Effector memory CD4-positive, alpha-beta T cell (primary cell): ENCODE data around the gene P2RX3.

Source experiments
- DNase-seq, 3 donors: peaks; one replicate each; pipeline ENCODE4 v3.0.0-alpha.2; 2020
- H3K27ac ChIP-seq: 2 replicates; pipeline ENCODE4 v1.7.0; 2013; ENCODE audit warnings: mild to moderate bottlenecking, low read length, moderate library complexity; ENCODE audit not compliant: insufficient read depth, poor library complexity, severe bottlenecking
- H3K27me3 ChIP-seq: replicated peaks from 2 replicates; pipeline ENCODE4 v1.7.0; 2013; ENCODE audit warnings: mild to moderate bottlenecking, low read length; ENCODE audit not compliant: insufficient read depth, control insufficient read depth, poor library complexity, severe bottlenecking
- H3K36me3 ChIP-seq: 2 replicates; pipeline ENCODE4 v1.7.0; 2013; ENCODE audit warnings: mild to moderate bottlenecking, low read length, moderate library complexity; ENCODE audit not compliant: control insufficient read depth, insufficient read depth
- H3K4me1 ChIP-seq: 2 replicates; pipeline ENCODE4 v1.7.0; 2013; ENCODE audit warnings: low read length, mild to moderate bottlenecking; ENCODE audit not compliant: control insufficient read depth, insufficient read depth, poor library complexity, severe bottlenecking
- H3K4me3 ChIP-seq: 2 replicates; pipeline ENCODE4 v1.7.0; 2013; ENCODE audit warnings: low read length, low read depth, mild to moderate bottlenecking; ENCODE audit not compliant: insufficient read depth, poor library complexity, severe bottlenecking
- H3K9me3 ChIP-seq: 2 replicates; pipeline ENCODE4 v1.7.0; 2013; ENCODE audit warnings: mild to moderate bottlenecking, low read length, moderate library complexity; ENCODE audit not compliant: control insufficient read depth

Gene P2RX3

GRCh38 chr11:57348636-57349313, 10.6 kb downstream of the P2RX3 start:
- Histone ChIP-seq H3K27me3 (no peaks in the 10 kb centered on the region), H3K9me3 (no peaks in the 10 kb centered on the region), H3K4me3 (no peak overlapping the region), H3K4me1 (peaks cover 7% of the 10 kb centered on the region), H3K36me3 (no peaks in the 10 kb centered on the region), H3K27ac (no peak overlapping the region)
- no peak for DNase-seq

- H3K27ac ChIP-seq, result no peak overlapping the region
- H3K4me1 ChIP-seq, result peaks cover 7% of the 10 kb centered on the region
- no peaks in the 10 kb centered on the region for H3K27me3 ChIP-seq
- DNase-seq, result peak; percentile 27 to 44 (median 39)
- no peaks in the 10 kb centered on the region for H3K9me3 ChIP-seq
- H3K4me3 ChIP-seq, result no peak overlapping the region
- no peaks in the 10 kb centered on the region for H3K36me3 ChIP-seq
These were observed 11.5 kb downstream of the P2RX3 start for GRCh38 chr11:57349491-57350274.

- H3K9me3 ChIP-seq, result no peaks in the 10 kb centered on the region
- H3K36me3 ChIP-seq, result no peaks in the 10 kb centered on the region
- H3K27ac ChIP-seq, result no peak overlapping the region
- no peak overlapping the region for H3K4me3 ChIP-seq
- no peaks in the 10 kb centered on the region for H3K27me3 ChIP-seq
- H3K4me1 ChIP-seq, result peaks cover 3% of the 10 kb centered on the region
- no peak for DNase-seq
These were observed 14.9 kb downstream of the P2RX3 start for GRCh38 chr11:57353036-57353435.

GRCh38 chr11:57353446-57353845, 15.3 kb downstream of the P2RX3 start:
- peaks cover 3% of the 10 kb centered on the region for H3K4me1 ChIP-seq
- H3K4me3 ChIP-seq, result no peak overlapping the region
- no peak overlapping the region for H3K27ac ChIP-seq
- no peaks in the 10 kb centered on the region for H3K36me3 ChIP-seq
- no peaks in the 10 kb centered on the region for H3K9me3 ChIP-seq
- no peaks in the 10 kb centered on the region for H3K27me3 ChIP-seq
- DNase-seq, result no peak

- no peak overlapping the region for H3K4me3 ChIP-seq
These were observed 15.7 kb downstream of the P2RX3 start for GRCh38 chr11:57353852-57354251.

GRCh38 chr11:57354699-57355098, 16.5 kb downstream of the P2RX3 start:
- H3K4me3 ChIP-seq, result no peak overlapping the region
- H3K9me3 ChIP-seq, result no peaks in the 10 kb centered on the region
- no peaks in the 10 kb centered on the region for H3K36me3 ChIP-seq
- no peak for DNase-seq
- peaks cover 3% of the 10 kb centered on the region for H3K4me1 ChIP-seq
- H3K27me3 ChIP-seq, result no peaks in the 10 kb centered on the region
- no peak overlapping the region for H3K27ac ChIP-seq

More at GRCh38 chr11:57353852-57354251, 15.7 kb downstream of the P2RX3 start:
- Histone ChIP-seq H3K27me3 (no peaks in the 10 kb centered on the region), H3K9me3 (no peaks in the 10 kb centered on the region), H3K36me3 (no peaks in the 10 kb centered on the region), H3K4me1 (peaks cover 3% of the 10 kb centered on the region), H3K27ac (no peak overlapping the region)
- no peak for DNase-seq

GRCh38 chr11:57356268-57356667, 18.1 kb downstream of the P2RX3 start:
- no peaks in the 10 kb centered on the region for H3K27me3 ChIP-seq
- H3K4me3 ChIP-seq, result no peak overlapping the region
- no peak overlapping the region for H3K27ac ChIP-seq
- H3K36me3 ChIP-seq, result no peaks in the 10 kb centered on the region
- H3K9me3 ChIP-seq, result no peaks in the 10 kb centered on the region
- no peaks in the 10 kb centered on the region for H3K4me1 ChIP-seq
- no peak for DNase-seq

- no peak for DNase-seq
- Histone ChIP-seq H3K4me1 (no peaks in the 10 kb centered on the region), H3K9me3 (no peaks in the 10 kb centered on the region), H3K4me3 (no peak overlapping the region), H3K27me3 (no peaks in the 10 kb centered on the region), H3K36me3 (no peaks in the 10 kb centered on the region), H3K27ac (no peak overlapping the region)
These were observed 19.2 kb downstream of the P2RX3 start for GRCh38 chr11:57357310-57357709.

GRCh38 chr11:57357856-57358255, 19.7 kb downstream of the P2RX3 start:
- Histone ChIP-seq H3K36me3 (no peaks in the 10 kb centered on the region), H3K27me3 (no peaks in the 10 kb centered on the region), H3K9me3 (no peaks in the 10 kb centered on the region), H3K4me3 (no peak overlapping the region), H3K27ac (no peak overlapping the region), H3K4me1 (no peaks in the 10 kb centered on the region)
- DNase-seq, result no peak

GRCh38 chr11:57358543-57358961, 20.4 kb downstream of the P2RX3 start:
- H3K27me3 ChIP-seq, result no peaks in the 10 kb centered on the region
- DNase-seq, result no peak

More at GRCh38 chr11:57358543-57358961, 20.4 kb downstream of the P2RX3 start:
- no peaks in the 10 kb centered on the region for H3K36me3 ChIP-seq
- no peaks in the 10 kb centered on the region for H3K4me1 ChIP-seq
- no peak overlapping the region for H3K27ac ChIP-seq
- no peaks in the 10 kb centered on the region for H3K9me3 ChIP-seq
- H3K4me3 ChIP-seq, result no peak overlapping the region
